ACC112 (cell line): Measurements from ENCODE around the gene PLLP.

Experiments
- H2AFZ ChIP-seq: fragments of 200-600 bp; sonication (generic); one replicate; pipeline ENCODE4 v1.6.0; 2017; ENCODE audit warnings: antibody characterized with exemption, low read length; ENCODE audit not compliant: unreplicated experiment
- H3K27ac ChIP-seq: fragments of 200-600 bp; sonication (generic); 2 replicates; pipeline ENCODE4 v1.5.1; 2014; ENCODE audit warnings: low read depth, mild to moderate bottlenecking, antibody characterized with exemption, low read length, moderate library complexity
- H3K27me3 ChIP-seq: fragments of 200-600 bp; sonication (generic); 2 replicates; pipeline ENCODE4 v1.6.1; 2014; ENCODE audit warnings: mild to moderate bottlenecking, antibody characterized with exemption, low read length, moderate library complexity, mixed read lengths; ENCODE audit not compliant: insufficient read depth
- H3K36me3 ChIP-seq: fragments of 200-600 bp; sonication (generic); 2 replicates; pipeline ENCODE4 v1.6.1; 2016; ENCODE audit warnings: mild to moderate bottlenecking, antibody characterized with exemption, low read length, moderate library complexity, mixed read lengths; ENCODE audit not compliant: insufficient read depth
- H3K4me1 ChIP-seq: fragments of 200-600 bp; sonication (generic); one replicate; pipeline ENCODE4 v1.6.1; 2016; ENCODE audit warnings: low read length, mixed read lengths; ENCODE audit not compliant: insufficient read depth, unreplicated experiment, control insufficient read depth
- H3K4me3 ChIP-seq: fragments of 200-600 bp; sonication (generic); 2 replicates; pipeline ENCODE4 v1.5.1; 2014; ENCODE audit warnings: mild to moderate bottlenecking, low read depth, low read length
- H3K79me2 ChIP-seq: fragments of 200-600 bp; sonication (generic); one replicate; pipeline ENCODE4 v1.6.0; 2016; ENCODE audit warnings: low read length; ENCODE audit not compliant: control insufficient read depth, unreplicated experiment, insufficient read depth

Gene PLLP

DNA sequence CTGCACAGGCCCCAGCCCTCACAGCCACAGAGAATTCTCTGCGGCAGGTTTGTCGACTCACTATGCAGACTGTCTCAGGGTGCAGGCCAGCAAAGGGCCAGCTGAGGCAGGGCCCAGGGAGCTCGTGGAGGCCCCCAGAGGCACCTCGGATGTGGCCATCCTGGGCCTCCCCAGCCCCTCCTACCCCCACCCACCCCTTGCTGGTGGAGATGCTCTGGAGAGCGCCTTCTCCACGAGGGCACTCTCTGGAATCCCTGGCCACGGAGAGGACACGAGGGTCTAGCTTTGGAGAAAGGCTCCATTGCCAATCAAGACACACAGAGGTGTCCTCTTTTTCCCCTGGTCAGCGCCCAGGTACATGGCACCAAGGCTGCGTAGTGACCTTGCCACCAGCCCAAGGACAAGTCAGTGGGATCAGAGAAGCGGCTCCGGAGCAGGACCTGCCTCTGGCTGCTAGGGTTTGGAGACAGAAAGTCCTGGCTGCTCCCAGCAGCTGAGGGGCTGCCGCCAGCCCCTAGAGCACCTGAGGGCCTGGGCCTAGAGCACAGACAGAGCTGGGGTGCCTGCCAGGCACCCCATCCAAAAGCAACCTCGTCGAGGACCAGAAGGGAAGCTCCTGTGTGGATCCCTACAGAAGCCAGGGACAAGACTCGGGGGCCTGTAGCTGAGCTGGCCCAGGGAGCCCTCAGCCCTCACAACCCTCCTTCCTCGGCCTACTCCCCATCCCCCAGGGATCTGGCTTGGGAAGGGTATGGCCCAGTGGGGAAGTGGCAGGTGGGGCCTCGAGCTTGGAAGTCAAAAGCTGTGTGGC, 20.7 kb downstream of the PLLP start:
- H3K4me1 ChIP-seq, result peaks cover 14% of the 10 kb centered on the region
- H3K27me3 ChIP-seq, result no peaks in the 10 kb centered on the region
- H3K79me2 ChIP-seq, result no peaks in the 10 kb centered on the region
- H2AFZ ChIP-seq, result no peak overlapping the region
- H3K4me3 ChIP-seq, result no peak overlapping the region
- no peak overlapping the region for H3K27ac ChIP-seq
- no peaks in the 10 kb centered on the region for H3K36me3 ChIP-seq

DNA sequence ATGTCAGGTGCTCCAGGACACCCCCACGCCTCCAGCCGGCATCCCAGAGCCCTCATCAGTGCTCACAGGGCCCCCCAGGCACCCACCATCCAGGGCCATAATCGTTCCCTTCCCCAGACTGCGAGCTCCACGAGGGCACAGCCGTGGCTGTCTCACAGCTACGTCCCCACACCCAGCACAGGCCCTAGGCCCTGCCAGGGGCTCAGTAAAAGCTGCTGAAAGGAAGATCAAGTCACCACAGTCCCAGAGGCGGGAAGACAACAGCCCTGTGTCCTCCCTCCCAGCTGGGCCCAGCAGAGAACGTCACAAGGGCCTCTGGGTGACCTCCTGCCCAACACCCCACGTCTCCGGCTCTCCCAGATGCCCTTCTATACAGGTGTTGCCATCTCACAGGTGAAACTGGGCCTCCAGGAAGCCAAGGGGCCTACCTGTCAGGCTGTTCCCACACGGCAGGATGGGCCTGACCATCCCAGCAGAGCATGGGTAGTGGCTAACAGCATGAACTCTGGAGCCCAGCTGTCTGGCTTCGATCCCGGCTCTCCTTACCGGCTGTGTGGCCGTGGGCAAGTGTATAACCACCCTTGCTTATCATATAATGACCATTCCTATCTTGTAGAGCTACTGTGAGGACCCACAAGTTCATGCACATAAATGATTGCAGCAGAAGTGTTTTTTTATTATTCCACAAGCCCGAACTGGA, 21.5 kb downstream of the PLLP start:
- H2AFZ ChIP-seq, result no peak overlapping the region

GRCh38 chr16:57261806-57262205, 22.7 kb downstream of the PLLP start:
- Histone ChIP-seq H3K79me2 (no peaks in the 10 kb centered on the region), H3K27ac (no peak overlapping the region), H3K27me3 (no peaks in the 10 kb centered on the region), H3K4me3 (no peak overlapping the region), H3K4me1 (peaks cover 14% of the 10 kb centered on the region), H2AFZ (no peak overlapping the region), H3K36me3 (no peaks in the 10 kb centered on the region)

More for the DNA sequence above, 21.5 kb downstream of the PLLP start:
- no peaks in the 10 kb centered on the region for H3K79me2 ChIP-seq
- peaks cover 14% of the 10 kb centered on the region for H3K4me1 ChIP-seq
- no peaks in the 10 kb centered on the region for H3K27me3 ChIP-seq
- no peak overlapping the region for H3K4me3 ChIP-seq
- no peaks in the 10 kb centered on the region for H3K36me3 ChIP-seq
- no peak overlapping the region for H3K27ac ChIP-seq

- no peaks in the 10 kb centered on the region for H3K27me3 ChIP-seq
- no peaks in the 10 kb centered on the region for H3K79me2 ChIP-seq
- H3K4me1 ChIP-seq, result peaks cover 10% of the 10 kb centered on the region
- peak overlapping the region; percentile 8; the same call in 1 of the 2 replicates for H3K27ac ChIP-seq
- 0 out of 2 replicates have a peak overlapping the region, but pooled peaks have one; percentile 6 for H3K4me3 ChIP-seq
- H3K36me3 ChIP-seq, result no peaks in the 10 kb centered on the region
- H2AFZ ChIP-seq, result no peak overlapping the region
These were observed 24.1 kb downstream of the PLLP start for GRCh38 chr16:57260294-57260929.

DNA sequence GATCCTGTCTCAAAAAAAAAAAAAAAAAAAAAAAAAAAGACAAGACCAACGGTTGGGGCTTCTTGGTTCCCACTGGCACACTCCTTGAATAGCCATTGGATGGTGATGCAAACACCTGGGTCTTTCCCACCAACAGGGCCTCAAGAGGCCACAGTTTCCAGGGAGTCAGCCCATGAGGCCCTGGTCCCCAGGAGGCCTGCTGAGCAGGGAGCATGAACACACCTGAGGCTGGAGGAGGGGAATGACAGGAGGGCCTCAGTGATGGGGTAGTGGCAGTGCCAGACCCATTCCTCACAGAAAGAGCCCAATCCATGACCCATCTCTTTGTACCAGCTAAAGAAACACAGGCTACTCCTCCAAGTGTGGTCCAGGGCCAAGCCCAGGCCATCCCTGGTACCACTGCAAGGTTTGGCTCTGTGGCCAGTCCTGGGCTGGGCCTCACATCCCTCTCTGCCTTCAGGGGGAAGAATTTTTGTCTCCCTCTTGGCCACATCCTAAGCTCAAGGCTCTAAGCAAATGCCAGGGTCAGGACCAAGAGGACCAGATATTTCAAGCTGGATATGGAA, 25.5 kb downstream of the PLLP start:
- Histone ChIP-seq H3K27ac (no peak overlapping the region), H3K79me2 (no peaks in the 10 kb centered on the region), H3K4me3 (no peak overlapping the region), H3K27me3 (no peaks in the 10 kb centered on the region), H3K4me1 (peaks cover 10% of the 10 kb centered on the region), H3K36me3 (no peaks in the 10 kb centered on the region), H2AFZ (no peak overlapping the region)

GRCh38 chr16:57258226-57258909, 26.1 kb downstream of the PLLP start:
- Histone ChIP-seq H3K79me2 (no peaks in the 10 kb centered on the region), H3K4me3 (no peak overlapping the region), H3K27ac (no peak overlapping the region), H3K27me3 (no peaks in the 10 kb centered on the region), H3K4me1 (peaks cover 10% of the 10 kb centered on the region), H3K36me3 (no peaks in the 10 kb centered on the region), H2AFZ (no peak overlapping the region)

DNA sequence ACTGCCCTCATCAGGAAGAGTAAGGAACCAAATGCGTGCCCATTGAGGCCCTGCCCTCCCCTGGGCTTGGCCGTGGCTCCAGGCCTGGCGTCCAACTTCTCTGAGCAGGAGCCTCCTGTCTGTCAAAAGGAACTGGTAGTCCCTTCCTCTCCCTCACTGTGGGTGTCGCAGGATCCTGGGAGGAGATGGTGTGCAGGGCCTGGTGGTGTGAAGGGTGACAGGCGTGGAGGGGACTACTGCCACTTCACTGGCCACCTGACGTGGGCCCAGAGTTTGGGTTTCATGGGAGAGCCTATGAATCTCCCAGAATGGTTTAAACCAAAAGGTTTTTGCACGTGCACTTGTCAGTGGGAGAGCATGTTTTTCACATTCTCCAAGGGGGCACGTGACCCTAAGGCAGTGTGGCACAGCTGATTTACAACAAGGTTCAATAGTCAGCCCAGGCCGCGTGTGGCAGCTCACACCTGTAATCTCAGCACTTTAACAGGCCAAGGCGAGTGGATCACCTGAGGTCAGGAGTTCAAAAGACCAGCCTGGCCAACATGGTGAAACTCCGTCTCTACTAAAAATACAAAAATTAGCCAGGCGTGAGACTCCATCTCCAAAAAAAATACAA, 26.9 kb downstream of the PLLP start:
- H3K27ac ChIP-seq, result no peak overlapping the region
- peaks cover 12% of the 10 kb centered on the region for H3K4me1 ChIP-seq
- H3K27me3 ChIP-seq, result no peaks in the 10 kb centered on the region
- no peaks in the 10 kb centered on the region for H3K79me2 ChIP-seq
- peaks cover 4% of the 10 kb centered on the region; the same call in 1 of the 2 replicates for H3K36me3 ChIP-seq
- no peak overlapping the region for H3K4me3 ChIP-seq
- no peak overlapping the region for H2AFZ ChIP-seq

GRCh38 chr16:57256601-57257395, 27.7 kb downstream of the PLLP start:
- no peaks in the 10 kb centered on the region for H3K27me3 ChIP-seq
- H3K4me1 ChIP-seq, result peaks cover 12% of the 10 kb centered on the region
- H3K4me3 ChIP-seq, result no peak overlapping the region
- H2AFZ ChIP-seq, result no peak overlapping the region
- H3K36me3 ChIP-seq, result peaks cover 11% of the 10 kb centered on the region
- H3K79me2 ChIP-seq, result no peaks in the 10 kb centered on the region
- no peak overlapping the region for H3K27ac ChIP-seq

DNA sequence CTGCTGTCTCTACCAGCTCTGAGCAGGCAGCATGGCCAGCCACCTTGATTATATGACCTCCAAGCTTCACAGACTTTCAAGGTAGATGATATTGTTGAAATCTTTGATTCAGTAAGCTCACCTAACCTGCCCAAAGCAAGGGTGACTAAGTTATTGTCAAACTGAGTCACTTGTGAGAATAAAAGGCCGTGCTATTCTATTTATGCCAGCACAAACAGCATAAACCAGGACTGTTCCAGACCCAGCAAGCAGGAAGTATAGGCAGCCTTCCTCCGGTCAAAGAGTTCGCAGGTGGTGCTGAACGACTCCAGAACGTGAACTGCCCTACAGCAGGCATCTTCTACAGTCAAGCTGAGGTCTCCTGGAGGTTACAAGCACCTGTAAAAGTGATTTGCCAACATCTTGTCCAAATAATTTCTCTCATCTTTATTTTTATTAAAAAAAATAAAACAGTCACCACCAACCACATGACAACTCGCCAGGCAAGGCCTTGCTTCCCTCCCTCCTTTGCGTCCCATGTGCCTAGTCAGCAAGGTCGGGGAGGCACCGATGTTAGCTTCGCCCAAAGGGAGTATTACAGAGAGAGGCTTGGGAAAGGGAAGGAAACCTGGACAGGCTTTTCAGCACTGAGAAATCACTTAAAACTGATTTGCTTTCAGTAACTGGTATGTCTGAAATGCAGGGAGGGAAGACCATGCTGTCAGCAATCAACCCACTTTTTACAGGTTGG, 28.6 kb downstream of the PLLP start:
- peaks cover 12% of the 10 kb centered on the region for H3K4me1 ChIP-seq
- no peaks in the 10 kb centered on the region for H3K79me2 ChIP-seq
- H3K4me3 ChIP-seq, result no peak overlapping the region
- H2AFZ ChIP-seq, result no peak overlapping the region
- H3K36me3 ChIP-seq, result peaks cover 15% of the 10 kb centered on the region
- no peak overlapping the region for H3K27ac ChIP-seq
- H3K27me3 ChIP-seq, result no peaks in the 10 kb centered on the region
